K562 (cell line): ENCODE results near the gene LCP2.

Source experiments
- CBFB ChIP-seq: sonication (generic); formaldehyde crosslinking; IDR thresholded peaks from 2 replicates; pipeline ENCODE4 v1.4.0; 2020; ENCODE audit warnings: mild to moderate bottlenecking, missing genetic modification reagents
- CBX1 ChIP-seq: sonication (generic); IDR thresholded peaks from 2 replicates; pipeline ENCODE4 v1.6.1; 2016; ENCODE audit warnings: antibody characterized with exemption, low read depth, mild to moderate bottlenecking
- CTCF ChIP-seq, 3 experiments: IDR thresholded peaks in 2 of 3; conservative IDR thresholded peaks in 1 of 3; 2 replicates each; pipeline ENCODE4 v1.5.1; 2011 to 2012; ENCODE audit warnings: low read length in 3 of 3, mild to moderate bottlenecking in 3 of 3, control low read depth in 2 of 3, improper control_type of control experiment in 1 of 3, inconsistent platforms in 1 of 3, low read depth in 1 of 3, mixed read lengths in 1 of 3, moderate library complexity in 1 of 3; ENCODE audit not compliant: insufficient read depth in 2 of 3
- HIVEP1 ChIP-seq: fragments of 250-450 bp; sonication (Bioruptor Pico); IDR thresholded peaks from 2 replicates; pipeline ENCODE4 v1.4.0; 2020; ENCODE audit warnings: mild to moderate bottlenecking

DNA sequence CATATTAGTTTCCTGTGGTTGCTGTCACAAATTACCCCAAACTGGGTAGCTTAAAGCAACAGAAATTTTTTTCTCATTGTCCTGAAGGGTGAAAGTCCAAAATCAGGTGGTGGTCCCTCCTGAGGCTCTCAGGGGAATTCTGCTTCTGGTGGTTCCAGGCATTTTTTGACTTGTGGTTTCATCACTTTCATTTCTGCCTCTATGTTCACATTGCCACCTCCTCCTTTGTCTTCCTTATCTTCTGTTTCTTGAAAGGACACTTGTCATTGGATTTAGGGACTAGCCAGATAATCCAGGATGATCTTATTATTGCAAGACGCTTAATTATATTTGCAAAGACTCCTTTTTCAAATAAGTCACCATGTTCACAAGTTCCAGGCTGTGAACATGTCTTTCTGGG is 48.4 kb upstream of the LCP2 start:
- no peak for TF ChIP-seq CBX1
- no peak for TF ChIP-seq CBFB (CRISPR knock-in tag)
- TF ChIP-seq HIVEP1 (CRISPR knock-in tag): no peak
- TF ChIP-seq CTCF (IDR thresholded peaks at IDR 0.05 in 2 of 3, conservative IDR thresholded peaks at IDR 0.05 in 1 of 3; ENCODE audit: insufficient read depth in 2 of 3, low read depth in 1 of 3, low read length in 3 of 3): no peak
